Esophagus squamous epithelium (tissue), 5 donors: Measurements from ENCODE around the gene TTF1. TPM values are rescaled to one million over a fixed set of nuclear protein-coding genes. Genes with fewer than 3 reads are reported as not detected.

ENCODE experiments used
- DNase-seq: peaks from one replicate; lab custom pipeline; 2025; lab: John Stamatoyannopoulos, UW
- H3K27ac ChIP-seq, 4 donors: fragments of 200-600 bp; sonication (generic); one replicate each; pipeline ENCODE4 v1.5.1; 2016 to 2019; ENCODE audit warnings: mild to moderate bottlenecking in 1 of 4
- H3K27me3 ChIP-seq, 4 donors: fragments of 200-600 bp; sonication (generic); 1 replicate in 3 of 4; 2 replicates in 1 of 4; pipeline versions ENCODE4 v1.5.1 to v1.6.0; 2017 to 2021; ENCODE audit warnings: antibody characterized with exemption in 1 of 4
- H3K36me3 ChIP-seq, 3 donors: fragments of 200-600 bp; sonication (generic); one replicate each; pipeline ENCODE4 v1.5.1; 2016 to 2019
- H3K4me1 ChIP-seq, 3 donors: fragments of 200-600 bp; sonication (generic); one replicate each; pipeline ENCODE4 v1.5.1; 2017 to 2019
- H3K4me3 ChIP-seq, 4 donors: fragments of 200-600 bp; sonication (generic); 1 replicate in 3 of 4; 2 replicates in 1 of 4; pipeline ENCODE4 v1.5.1; 2016 to 2019; ENCODE audit warnings: mild to moderate bottlenecking in 2 of 4, moderate library complexity in 1 of 4
- H3K9me3 ChIP-seq, 3 donors: fragments of 200-600 bp; sonication (generic); one replicate each; pipeline ENCODE4 v1.5.1; 2016 to 2019
- CTCF ChIP-seq, 6 experiments: fragments of 450-650 bp in 4 of 6; fragments of 200-600 bp in 2 of 6; sonication (generic) in 2 of 6; IDR thresholded peaks; one replicate each; pipeline ENCODE4 v1.5.1; 2016 to 2019; ENCODE audit warnings: antibody characterized with exemption in 6 of 6, mild to moderate bottlenecking in 4 of 6, moderate library complexity in 4 of 6
- POLR2A ChIP-seq, 4 donors: fragments of 450-650 bp; IDR thresholded peaks; one replicate each; pipeline ENCODE4 v1.6.1; 2017; ENCODE audit warnings: antibody characterized with exemption in 4 of 4, mild to moderate bottlenecking in 4 of 4, moderate library complexity in 3 of 4
- WGBS, 2 donors: methylation state at CpG; one replicate each; pipeline ENCODE4 v1.1.5; 2018; 5-methylcytosine and 5-hydroxymethylcytosine counted together
- intact Hi-C: fragments of 100-400 bp; cut with DNase I; formaldehyde crosslinking; loops from one replicate; pipeline ENCODE4 v1.15.0; 2022
- total RNA-seq, 4 donors: library from RNA; depleted of rRNA; stranded (reverse); fragments of >200 nt; gene quantifications; one replicate each; pipeline ENCODE4 v1.1.0, GENCODE V29; 2016
- donor health status: DM: yes; HTN: yes; CAD: no.

Gene TTF1
- total RNA-seq, 4 donors from 2014 or later = 4.4 to 14.9 (median 8.1) TPM

- peaks cover 0 to 75% (median 0%) of the 10 kb centered on the region in 4 donors for H3K27me3 ChIP-seq
- no peaks in the 10 kb centered on the region for H3K36me3 ChIP-seq
- H3K4me3 ChIP-seq = no peak overlapping the region
- DNase-seq = no peak
- H3K4me1 ChIP-seq = no peaks in the 10 kb centered on the region
- H3K27ac ChIP-seq = no peak overlapping the region
- intact Hi-C loops = no loop called here
- WGBS, 2 donors = 69 to 70% methylated on average over 18 of the region's 20 CpGs
- no peak for TF ChIP-seq POLR2A (IDR thresholded peaks at IDR 0.05)
- no peak for TF ChIP-seq CTCF (IDR thresholded peaks at IDR 0.05)
- no peaks in the 10 kb centered on the region for H3K9me3 ChIP-seq
Measured at GRCh38 chr9:132447346-132447745, 40.7 kb upstream of the TTF1 start.

- DNase-seq = no peak
- no peak overlapping the region for H3K27ac ChIP-seq
- H3K36me3 ChIP-seq = no peaks in the 10 kb centered on the region
- H3K4me1 ChIP-seq = no peaks in the 10 kb centered on the region
- WGBS, 2 donors = 89 to 96% methylated on average over 3 of the region's 3 CpGs
- intact Hi-C loops = no loop called here
- no peak overlapping the region for H3K4me3 ChIP-seq
- H3K9me3 ChIP-seq = no peaks in the 10 kb centered on the region
- TF ChIP-seq POLR2A (IDR thresholded peaks at IDR 0.05) = no peak
- no peak for TF ChIP-seq CTCF (IDR thresholded peaks at IDR 0.05)
- H3K27me3 ChIP-seq = peaks cover 0 to 75% (median 0%) of the 10 kb centered on the region in 4 donors
Measured at GRCh38 chr9:132446887-132447286, 40.2 kb upstream of the TTF1 start.

GRCh38 chr9:132443951-132444607 lies 37.4 kb upstream of the TTF1 start:
- Histone ChIP-seq H3K4me1 (no peaks in the 10 kb centered on the region), H3K4me3 (no peak overlapping the region), H3K36me3 (no peaks in the 10 kb centered on the region), H3K27me3 (peaks cover 0 to 82% (median 0%) of the 10 kb centered on the region in 4 donors), H3K27ac (no peak overlapping the region), H3K9me3 (no peaks in the 10 kb centered on the region)
- WGBS, 2 donors = 54 to 69% methylated on average over 7 to 8 of the region's 10 CpGs
- TF ChIP-seq CTCF (IDR thresholded peaks at IDR 0.05) = no peak
- no peak for TF ChIP-seq POLR2A (IDR thresholded peaks at IDR 0.05)
- intact Hi-C loops = no loop called here
- no peak for DNase-seq

GRCh38 chr9:132441404-132441803 lies 34.8 kb upstream of the TTF1 start:
- no peaks in the 10 kb centered on the region for H3K9me3 ChIP-seq
- H3K27ac ChIP-seq = no peak overlapping the region
- TF ChIP-seq POLR2A (IDR thresholded peaks at IDR 0.05) = no peak
- TF ChIP-seq CTCF (IDR thresholded peaks at IDR 0.05) = no peak
- DNase-seq = no peak
- no peaks in the 10 kb centered on the region for H3K4me1 ChIP-seq
- peaks cover 0 to 83% (median 0%) of the 10 kb centered on the region in 4 donors for H3K27me3 ChIP-seq
- no peaks in the 10 kb centered on the region for H3K36me3 ChIP-seq
- no peak overlapping the region for H3K4me3 ChIP-seq
- WGBS, 2 donors = 47 to 48% methylated on average over 6 to 7 of the region's 10 CpGs
- intact Hi-C loops = no loop called here

- no peak overlapping the region for H3K4me3 ChIP-seq
- peaks cover 0 to 84% (median 0%) of the 10 kb centered on the region in 4 donors for H3K27me3 ChIP-seq
- TF ChIP-seq POLR2A (IDR thresholded peaks at IDR 0.05) = no peak
- TF ChIP-seq CTCF (IDR thresholded peaks at IDR 0.05) = no peak
- H3K36me3 ChIP-seq = no peaks in the 10 kb centered on the region
- no peaks in the 10 kb centered on the region for H3K9me3 ChIP-seq
- H3K27ac ChIP-seq = no peak overlapping the region
- no peaks in the 10 kb centered on the region for H3K4me1 ChIP-seq
- no peak for DNase-seq
- 62 to 73% methylated on average over 6 of the region's 6 CpGs for WGBS, 2 donors
- intact Hi-C loops = no loop called here
Measured at GRCh38 chr9:132440735-132441134, 34.1 kb upstream of the TTF1 start.
